ENCODE measurements around the gene CNBP. TPM values are rescaled to one million over a fixed set of nuclear protein-coding genes. Genes with fewer than 3 reads are reported as not detected.
"Not testable (repeated sequence)": the region's sequence is repeated elsewhere in the genome, so short reads cannot be mapped to it uniquely, and the experiment has no call there.

CNBP gene
- total RNA-seq, 1 experiment from 2014 or later, result 331 TPM

DNA sequence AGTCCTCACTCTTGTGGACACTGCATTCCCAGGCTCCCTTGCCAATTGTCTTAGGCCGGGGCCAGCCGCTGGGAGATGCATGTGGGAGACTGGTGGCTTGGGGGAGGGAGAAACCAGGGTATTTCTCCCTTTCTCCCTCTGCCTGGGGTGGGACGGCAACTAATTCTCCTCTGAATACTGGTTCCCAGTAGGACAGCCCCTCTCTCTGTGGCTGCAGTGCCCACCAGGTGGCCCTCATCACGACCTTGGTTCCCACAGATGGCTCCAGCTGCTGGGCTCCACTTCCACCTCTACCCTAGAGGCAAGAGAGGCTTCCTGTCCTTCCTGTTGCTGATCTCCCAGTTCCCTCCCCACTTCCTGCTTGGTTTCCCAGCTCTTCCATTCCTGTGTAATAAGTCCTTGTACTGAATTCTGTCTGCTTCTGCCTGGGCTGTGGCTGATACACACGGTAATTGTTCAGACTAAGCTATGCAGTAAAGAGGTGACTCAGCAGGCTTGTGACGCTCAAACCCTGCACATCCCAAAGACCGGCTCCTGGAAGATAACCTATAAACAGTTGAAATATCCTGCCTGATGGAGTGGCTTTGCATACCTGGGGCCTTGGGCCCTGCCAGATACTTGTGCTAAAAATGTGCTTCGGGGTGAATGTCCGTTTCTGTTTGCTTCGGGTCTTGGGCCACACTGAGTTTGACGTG lies 45.3 kb upstream of the CNBP start:
- Mint-ChIP-seq H3K27me3 (ENCODE audit: unreplicated experiment) (no peaks in the 10 kb centered on the region), H3K27ac (ENCODE audit: unreplicated experiment) (peak overlapping the region; percentile 19), H3K36me3 (ENCODE audit: insufficient read depth, unreplicated experiment) (peaks cover 4% of the 10 kb centered on the region), H3K4me1 (ENCODE audit: low read depth, unreplicated experiment) (peaks cover 39% of the 10 kb centered on the region), H3K4me3 (ENCODE audit: low read depth, unreplicated experiment) (no peak overlapping the region), H3K9me3 (ENCODE audit: low read depth, unreplicated experiment) (no peaks in the 10 kb centered on the region)
- TF ChIP-seq, protein P1, sequence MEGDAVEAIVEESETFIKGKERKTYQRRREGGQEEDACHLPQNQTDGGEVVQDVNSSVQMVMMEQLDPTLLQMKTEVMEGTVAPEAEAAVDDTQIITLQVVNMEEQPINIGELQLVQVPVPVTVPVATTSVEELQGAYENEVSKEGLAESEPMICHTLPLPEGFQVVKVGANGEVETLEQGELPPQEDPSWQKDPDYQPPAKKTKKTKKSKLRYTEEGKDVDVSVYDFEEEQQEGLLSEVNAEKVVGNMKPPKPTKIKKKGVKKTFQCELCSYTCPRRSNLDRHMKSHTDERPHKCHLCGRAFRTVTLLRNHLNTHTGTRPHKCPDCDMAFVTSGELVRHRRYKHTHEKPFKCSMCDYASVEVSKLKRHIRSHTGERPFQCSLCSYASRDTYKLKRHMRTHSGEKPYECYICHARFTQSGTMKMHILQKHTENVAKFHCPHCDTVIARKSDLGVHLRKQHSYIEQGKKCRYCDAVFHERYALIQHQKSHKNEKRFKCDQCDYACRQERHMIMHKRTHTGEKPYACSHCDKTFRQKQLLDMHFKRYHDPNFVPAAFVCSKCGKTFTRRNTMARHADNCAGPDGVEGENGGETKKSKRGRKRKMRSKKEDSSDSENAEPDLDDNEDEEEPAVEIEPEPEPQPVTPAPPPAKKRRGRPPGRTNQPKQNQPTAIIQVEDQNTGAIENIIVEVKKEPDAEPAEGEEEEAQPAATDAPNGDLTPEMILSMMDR (IDR thresholded peaks at IDR 0.05; ENCODE audit: unreplicated experiment), result no peak
- DNase-seq, result no peak
- intact Hi-C loops (cut with micrococcal nuclease; ENCODE audit: unreplicated experiment), result no loop called here
- CTCF ChIA-PET, result no interaction called here
- BruUV-seq (replicated peaks), result no TSS peak

DNA sequence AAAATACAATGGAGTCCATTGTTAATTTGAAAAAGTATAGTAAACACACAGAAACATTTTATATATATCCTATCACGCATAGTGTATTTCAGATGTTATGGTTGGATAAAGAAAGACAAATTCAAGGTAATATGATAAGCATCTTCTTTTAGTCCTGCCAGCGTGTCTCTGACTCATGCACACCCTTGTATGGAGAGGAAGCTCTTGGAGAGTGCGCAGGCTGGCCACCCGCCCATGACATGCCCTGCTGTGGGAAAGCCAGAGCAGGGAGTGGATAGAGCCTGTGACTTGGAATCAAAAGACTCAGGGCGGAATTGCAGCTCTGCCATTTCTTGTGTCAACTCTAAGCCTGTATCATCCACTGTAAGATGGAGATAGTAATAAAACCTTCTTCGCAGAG lies 42.7 kb upstream of the CNBP start:
- no peaks in the 10 kb centered on the region for H3K9me3 Mint-ChIP-seq (ENCODE audit: low read depth, unreplicated experiment)
- H3K36me3 Mint-ChIP-seq (ENCODE audit: insufficient read depth, unreplicated experiment), result peaks cover 4% of the 10 kb centered on the region
- no peaks in the 10 kb centered on the region for H3K27me3 Mint-ChIP-seq (ENCODE audit: unreplicated experiment)
- no peak overlapping the region for H3K27ac Mint-ChIP-seq (ENCODE audit: unreplicated experiment)
- CTCF ChIA-PET, result no interaction called here
- DNase-seq, result peak; percentile 48
- intact Hi-C loops (cut with micrococcal nuclease; ENCODE audit: unreplicated experiment), result no loop called here
- TF ChIP-seq, protein P1 (IDR thresholded peaks at IDR 0.05; ENCODE audit: unreplicated experiment), result no peak
- no TSS peak for BruUV-seq (replicated peaks)
- no peak overlapping the region for H3K4me3 Mint-ChIP-seq (ENCODE audit: low read depth, unreplicated experiment)
- H3K4me1 Mint-ChIP-seq (ENCODE audit: low read depth, unreplicated experiment), result peaks cover 39% of the 10 kb centered on the region

DNA sequence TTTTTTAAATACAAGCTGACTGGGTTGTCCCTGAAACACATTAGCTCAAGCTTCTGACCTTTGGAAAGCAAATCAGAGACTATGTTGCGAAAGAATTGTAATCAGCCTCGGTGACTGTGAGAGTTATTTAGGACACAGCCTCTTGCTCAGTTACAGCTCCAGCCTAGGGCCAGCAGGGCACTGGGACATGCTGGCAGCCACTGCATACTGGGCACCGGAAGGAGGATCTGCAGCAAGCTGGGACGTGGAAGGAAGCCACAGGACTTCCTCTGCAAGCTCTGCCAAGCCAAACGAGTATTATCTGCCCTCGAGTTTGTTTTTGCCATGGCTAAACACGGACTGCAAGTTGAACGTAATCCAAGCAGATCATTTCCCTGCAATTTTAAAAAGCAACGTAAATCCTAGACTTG lies 41.3 kb upstream of the CNBP start:
- CTCF ChIA-PET, result interaction anchor here (0.5 to 2.3 kb wide), 15 partner anchors 8 to 282 kb away, joined by 3 to 14 read pairs (median 3); no protein-coding TSS in a partner anchor
- H3K27ac Mint-ChIP-seq (ENCODE audit: unreplicated experiment), result peak overlapping the region; percentile 54

DNA sequence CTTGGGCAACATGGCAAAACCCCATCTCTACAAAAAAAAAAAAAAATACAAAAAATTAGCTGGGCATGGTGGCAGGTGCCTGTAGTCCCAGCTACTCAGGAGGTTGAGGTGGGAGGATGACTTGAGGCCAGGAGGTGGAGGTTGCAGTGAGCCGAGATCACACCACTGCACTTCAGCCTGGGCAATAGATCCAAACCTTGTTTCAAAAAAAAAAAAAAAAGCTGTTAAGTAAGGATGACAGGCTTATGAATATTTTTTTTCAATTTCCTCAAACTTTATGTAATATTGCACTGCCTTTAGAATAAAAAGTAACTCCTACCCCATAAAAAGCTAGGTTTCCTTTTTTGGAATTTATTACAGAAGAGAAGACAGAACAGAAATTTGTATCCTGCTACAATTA lies 40.7 kb upstream of the CNBP start:
- H3K4me3 Mint-ChIP-seq (ENCODE audit: low read depth, unreplicated experiment); H3K36me3 Mint-ChIP-seq (ENCODE audit: insufficient read depth, unreplicated experiment); DNase-seq; intact Hi-C loops (cut with micrococcal nuclease; ENCODE audit: unreplicated experiment); H3K27me3 Mint-ChIP-seq (ENCODE audit: unreplicated experiment); BruUV-seq (replicated peaks); H3K9me3 Mint-ChIP-seq (ENCODE audit: low read depth, unreplicated experiment): not testable (repeated sequence)
- CTCF ChIA-PET, result interaction anchor here (0.6 to 2.3 kb wide), 17 partner anchors 8 to 245 kb away, joined by 3 to 14 read pairs (median 4); no protein-coding TSS in a partner anchor
- H3K27ac Mint-ChIP-seq (ENCODE audit: unreplicated experiment), result peak overlapping the region; percentile 54
- peaks cover 26% of the 10 kb centered on the region for H3K4me1 Mint-ChIP-seq (ENCODE audit: low read depth, unreplicated experiment)

More for the DNA sequence above, 41.3 kb upstream of the CNBP start:
- BruUV-seq (replicated peaks), result no TSS peak
- H3K27me3 Mint-ChIP-seq (ENCODE audit: unreplicated experiment), result no peaks in the 10 kb centered on the region
- peak; percentile 66 for DNase-seq
- TF ChIP-seq, protein P1 (IDR thresholded peaks at IDR 0.05; ENCODE audit: unreplicated experiment), result no peak
- peaks cover 32% of the 10 kb centered on the region for H3K4me1 Mint-ChIP-seq (ENCODE audit: low read depth, unreplicated experiment)
- H3K9me3 Mint-ChIP-seq (ENCODE audit: low read depth, unreplicated experiment), result no peaks in the 10 kb centered on the region
- peaks cover 4% of the 10 kb centered on the region for H3K36me3 Mint-ChIP-seq (ENCODE audit: insufficient read depth, unreplicated experiment)
- intact Hi-C loops (cut with micrococcal nuclease; ENCODE audit: unreplicated experiment), result no loop called here
- no peak overlapping the region for H3K4me3 Mint-ChIP-seq (ENCODE audit: low read depth, unreplicated experiment)

DNA sequence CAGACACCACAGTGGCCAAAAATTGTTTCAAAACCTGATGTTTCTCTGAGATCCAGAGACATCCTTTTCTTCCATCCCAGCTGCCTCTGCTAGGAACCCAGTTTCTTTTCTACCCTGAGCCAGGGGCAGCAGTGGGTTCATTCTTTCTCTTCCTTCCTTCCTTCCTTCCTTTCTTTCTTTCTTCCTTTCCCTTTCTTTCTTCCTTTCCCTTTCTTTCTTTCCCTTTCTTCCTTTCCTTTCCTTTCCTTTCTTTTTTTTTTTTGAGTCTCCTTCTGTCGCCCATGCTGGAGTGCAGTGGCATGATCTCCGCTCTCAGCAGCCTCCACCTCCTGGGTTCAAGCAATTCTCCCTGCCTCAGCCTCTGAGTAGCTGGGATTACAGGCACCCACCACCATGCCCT lies 35.0 kb upstream of the CNBP start:
- H3K27me3 Mint-ChIP-seq (ENCODE audit: unreplicated experiment), result peaks cover 16% of the 10 kb centered on the region
- DNase-seq, result no peak
- no peak overlapping the region for H3K4me3 Mint-ChIP-seq (ENCODE audit: low read depth, unreplicated experiment)
- CTCF ChIA-PET, result no interaction called here
- H3K9me3 Mint-ChIP-seq (ENCODE audit: low read depth, unreplicated experiment), result no peaks in the 10 kb centered on the region
- H3K27ac Mint-ChIP-seq (ENCODE audit: unreplicated experiment), result no peak overlapping the region
- no peaks in the 10 kb centered on the region for H3K36me3 Mint-ChIP-seq (ENCODE audit: insufficient read depth, unreplicated experiment)
- intact Hi-C loops (cut with micrococcal nuclease; ENCODE audit: unreplicated experiment), result no loop called here
- no TSS peak for BruUV-seq (replicated peaks)
- no peaks in the 10 kb centered on the region for H3K4me1 Mint-ChIP-seq (ENCODE audit: low read depth, unreplicated experiment)
- TF ChIP-seq, protein P1 (IDR thresholded peaks at IDR 0.05; ENCODE audit: unreplicated experiment), result no peak
